Sigmoid colon (tissue), 4 donors: Measurements from ENCODE around the gene BCAS4.

Experiments used
- CTCF ChIP-seq, 4 experiments: fragments of 450-650 bp in 3 of 4; fragments of 200-600 bp in 1 of 4; IDR thresholded peaks; one replicate each; pipeline ENCODE4 v1.5.1; 2016 to 2019; ENCODE audit warnings: antibody characterized with exemption in 4 of 4, mild to moderate bottlenecking in 3 of 4, moderate library complexity in 2 of 4
- EP300 ChIP-seq, 4 donors: sonication (generic); formaldehyde crosslinking; IDR thresholded peaks; one replicate each; pipeline ENCODE4 v1.6.1; 2017; ENCODE audit warnings: antibody characterized with exemption in 4 of 4
- POLR2A ChIP-seq, 2 donors: fragments of 450-650 bp; IDR thresholded peaks; one replicate each; pipeline ENCODE4 v1.6.1; 2016; ENCODE audit warnings: antibody characterized with exemption in 2 of 2, mild to moderate bottlenecking in 2 of 2, moderate library complexity in 2 of 2
- POLR2AphosphoS5 ChIP-seq, 4 donors: sonication (generic); formaldehyde crosslinking; IDR thresholded peaks; one replicate each; pipeline ENCODE4 v1.6.1; 2017; ENCODE audit warnings: antibody characterized with exemption in 4 of 4

GRCh38 chr20:50842821-50843220 lies 48.0 kb downstream of the BCAS4 start:
- TF ChIP-seq POLR2A (IDR thresholded peaks at IDR 0.05) = no peak
- TF ChIP-seq CTCF (IDR thresholded peaks at IDR 0.05) = no peak
- TF ChIP-seq POLR2AphosphoS5 (IDR thresholded peaks at IDR 0.05) = no peak
- no peak for TF ChIP-seq EP300 (IDR thresholded peaks at IDR 0.05)
